ENCODE results near the gene NAPG. TPM values are rescaled to one million over a fixed set of nuclear protein-coding genes. Genes with fewer than 3 reads are reported as not detected.
"Not testable (repeated sequence)": the region's sequence is repeated elsewhere in the genome, so short reads cannot be mapped to it uniquely, and the experiment has no call there.

NAPG gene
- total and polyA plus RNA-seq, 10 of the 15 experiments (the other 5 are each of a cell fraction or from before 2014, with no cell fraction given) = 20.5 to 34.8 (median 24.0) TPM

DNA sequence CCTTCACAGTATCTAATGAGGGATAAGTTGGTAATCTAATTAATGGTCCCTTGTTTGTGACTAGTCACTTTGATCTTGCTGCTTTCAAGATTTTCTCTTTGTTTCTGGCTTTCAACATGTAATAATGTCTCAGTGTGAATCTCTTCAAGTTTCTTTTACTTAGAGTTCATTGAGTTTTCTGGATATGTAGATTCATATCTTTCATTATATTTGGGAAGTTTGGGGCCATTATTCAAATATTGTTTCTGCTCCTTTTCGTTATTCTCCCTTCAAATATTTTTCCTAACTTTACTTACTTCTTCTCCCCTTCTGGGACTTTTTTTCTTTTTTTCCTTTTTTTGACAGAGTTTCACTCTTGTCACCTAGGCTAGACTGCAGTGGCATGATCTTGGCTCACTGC, 21.1 kb upstream of the NAPG start:
- H4K20me1 ChIP-seq (ENCODE audit: control insufficient read depth, insufficient read depth) = no peaks in the 10 kb centered on the region
- intact Hi-C loops (cut with micrococcal nuclease; ENCODE audit: unreplicated experiment) (no loop called here), in situ Hi-C loops (cut with MboI) (no loop called here)
- no peak overlapping the region for H3K4me3 ChIP-seq
- no peak overlapping the region for H3K4me2 ChIP-seq (ENCODE audit: control insufficient read depth, insufficient read depth)
- no peak overlapping the region for H3K9ac ChIP-seq (ENCODE audit: control insufficient read depth, insufficient read depth, low read length)
- H2AFZ ChIP-seq (ENCODE audit: control insufficient read depth, low read depth, low read length) = no peak overlapping the region
- H3K79me2 ChIP-seq (ENCODE audit: control insufficient read depth, insufficient read depth, low read length) = no peaks in the 10 kb centered on the region
- ATAC-seq = no peak
- ChIA-PET CTCF (no interaction called here), RAD21 (ENCODE audit: unreplicated experiment) (no interaction called here), POLR2A (no interaction called here), SMC1A (ENCODE audit: uncharacterized antibody, unreplicated experiment) (no interaction called here)
- BruUV-seq (replicated peaks) = no TSS peak
- TF ChIP-seq, protein P1, sequence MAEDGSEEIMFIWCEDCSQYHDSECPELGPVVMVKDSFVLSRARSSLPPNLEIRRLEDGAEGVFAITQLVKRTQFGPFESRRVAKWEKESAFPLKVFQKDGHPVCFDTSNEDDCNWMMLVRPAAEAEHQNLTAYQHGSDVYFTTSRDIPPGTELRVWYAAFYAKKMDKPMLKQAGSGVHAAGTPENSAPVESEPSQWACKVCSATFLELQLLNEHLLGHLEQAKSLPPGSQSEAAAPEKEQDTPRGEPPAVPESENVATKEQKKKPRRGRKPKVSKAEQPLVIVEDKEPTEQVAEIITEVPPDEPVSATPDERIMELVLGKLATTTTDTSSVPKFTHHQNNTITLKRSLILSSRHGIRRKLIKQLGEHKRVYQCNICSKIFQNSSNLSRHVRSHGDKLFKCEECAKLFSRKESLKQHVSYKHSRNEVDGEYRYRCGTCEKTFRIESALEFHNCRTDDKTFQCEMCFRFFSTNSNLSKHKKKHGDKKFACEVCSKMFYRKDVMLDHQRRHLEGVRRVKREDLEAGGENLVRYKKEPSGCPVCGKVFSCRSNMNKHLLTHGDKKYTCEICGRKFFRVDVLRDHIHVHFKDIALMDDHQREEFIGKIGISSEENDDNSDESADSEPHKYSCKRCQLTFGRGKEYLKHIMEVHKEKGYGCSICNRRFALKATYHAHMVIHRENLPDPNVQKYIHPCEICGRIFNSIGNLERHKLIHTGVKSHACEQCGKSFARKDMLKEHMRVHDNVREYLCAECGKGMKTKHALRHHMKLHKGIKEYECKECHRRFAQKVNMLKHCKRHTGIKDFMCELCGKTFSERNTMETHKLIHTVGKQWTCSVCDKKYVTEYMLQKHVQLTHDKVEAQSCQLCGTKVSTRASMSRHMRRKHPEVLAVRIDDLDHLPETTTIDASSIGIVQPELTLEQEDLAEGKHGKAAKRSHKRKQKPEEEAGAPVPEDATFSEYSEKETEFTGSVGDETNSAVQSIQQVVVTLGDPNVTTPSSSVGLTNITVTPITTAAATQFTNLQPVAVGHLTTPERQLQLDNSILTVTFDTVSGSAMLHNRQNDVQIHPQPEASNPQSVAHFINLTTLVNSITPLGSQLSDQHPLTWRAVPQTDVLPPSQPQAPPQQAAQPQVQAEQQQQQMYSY (CRISPR knock-in tag; IDR thresholded peaks at IDR 0.05) = no peak
- TF ChIP-seq POU2F2 (IDR thresholded peaks at IDR 0.05; ENCODE audit: borderline replicate concordance, low read depth, low read length) (no peak), IKZF2 (IDR thresholded peaks at IDR 0.05) (no peak), ZNF687 (IDR thresholded peaks at IDR 0.05) (no peak), RAD21 (IDR thresholded peaks at IDR 0.05; ENCODE audit: insufficient read depth, low read depth, low read length) (no peak), NR2C1 (IDR thresholded peaks at IDR 0.05) (no peak), WRNIP1 (IDR thresholded peaks at IDR 0.05; ENCODE audit: borderline replicate concordance, low read depth, low read length) (no peak), STAT1 (conservative IDR thresholded peaks at IDR 0.05) (no peak), HCFC1 (IDR thresholded peaks at IDR 0.05; ENCODE audit: low read length) (no peak), MYC (IDR thresholded peaks at IDR 0.05; ENCODE audit: insufficient read depth, insufficient read length, insufficient replicate concordance, low read length, severe bottlenecking) (no peak)
- no peak for DNase-seq (ENCODE audit: low read depth, low spot score)
- H3K36me3 ChIP-seq (ENCODE audit: control insufficient read depth in 2 of 2, insufficient read depth in 2 of 2, low read length in 1 of 2) = no peaks in the 10 kb centered on the region
- no peak overlapping the region for H3K27ac ChIP-seq (ENCODE audit: control insufficient read depth, insufficient read depth)
- no peak for FAIRE-seq
- no peaks in the 10 kb centered on the region for H3K4me1 ChIP-seq (ENCODE audit: control insufficient read depth, insufficient read depth, low read length)
- H3K9me3 ChIP-seq (replicated peaks; ENCODE audit: control insufficient read depth, insufficient read depth, low read length) = no peaks in the 10 kb centered on the region; the same call in 2 of the 3 replicates
- WGBS (ENCODE audit: insufficient coverage, insufficient replicate concordance, low lambda C conversion rate, missing lambda C conversion rate) = 43% methylated on average over 1 of the region's 1 CpG
- H3K27me3 ChIP-seq (replicated peaks in 1 of 2; ENCODE audit: control insufficient read depth in 2 of 2, insufficient read depth in 2 of 2, low read length in 1 of 2) = no peaks in the 10 kb centered on the region; a peak in 1 of 4 replicates

GRCh38 chr18:10505892-10506291, 19.9 kb upstream of the NAPG start:
- SMC1A ChIA-PET (ENCODE audit: uncharacterized antibody, unreplicated experiment); in situ Hi-C loops (cut with MboI); H4K20me1 ChIP-seq (ENCODE audit: control insufficient read depth, insufficient read depth); POLR2A ChIA-PET; intact Hi-C loops (cut with micrococcal nuclease; ENCODE audit: unreplicated experiment); H3K27me3 ChIP-seq (replicated peaks in 1 of 2; ENCODE audit: control insufficient read depth in 2 of 2, insufficient read depth in 2 of 2, low read length in 1 of 2); RAD21 ChIA-PET (ENCODE audit: unreplicated experiment); H3K79me2 ChIP-seq (ENCODE audit: control insufficient read depth, insufficient read depth, low read length); H3K4me3 ChIP-seq; CTCF ChIA-PET; H3K9ac ChIP-seq (ENCODE audit: control insufficient read depth, insufficient read depth, low read length); H3K27ac ChIP-seq (ENCODE audit: control insufficient read depth, insufficient read depth); ATAC-seq; H3K4me1 ChIP-seq (ENCODE audit: control insufficient read depth, insufficient read depth, low read length); BruUV-seq (replicated peaks); H3K9me3 ChIP-seq (replicated peaks; ENCODE audit: control insufficient read depth, insufficient read depth, low read length); FAIRE-seq; H3K4me2 ChIP-seq (ENCODE audit: control insufficient read depth, insufficient read depth); DNase-seq (ENCODE audit: low read depth, low spot score); H3K36me3 ChIP-seq (ENCODE audit: control insufficient read depth in 2 of 2, insufficient read depth in 2 of 2, low read length in 1 of 2); H2AFZ ChIP-seq (ENCODE audit: control insufficient read depth, low read depth, low read length): not testable (repeated sequence)
- 84% methylated on average over 8 of the region's 19 CpGs for WGBS (ENCODE audit: insufficient coverage, insufficient replicate concordance, low lambda C conversion rate, missing lambda C conversion rate)

All from GM12878 (cell line).